CD4-positive, alpha-beta T cell treated with Interleukin-4 for 1 hour (primary cell): Measurements from ENCODE around the gene RBM17.
"Not testable (repeated sequence)": the region's sequence is repeated elsewhere in the genome, so short reads cannot be mapped to it uniquely, and the experiment has no call there.

Experiments used
- DNase-seq, 2 donors: peaks; one replicate each; pipeline ENCODE4 v3.0.0-alpha.2; 2020 to 2022

RBM17 gene

GRCh38 chr10:6088721-6089333 is at the start of gene RBM17:
Gene RBM17, plus strand, starts transcription at chr10:6089034. Its CDS starts 8,032 bp downstream, at chr10:6097066.
- DNase-seq, result peak; percentile 97 to 98

DNA sequence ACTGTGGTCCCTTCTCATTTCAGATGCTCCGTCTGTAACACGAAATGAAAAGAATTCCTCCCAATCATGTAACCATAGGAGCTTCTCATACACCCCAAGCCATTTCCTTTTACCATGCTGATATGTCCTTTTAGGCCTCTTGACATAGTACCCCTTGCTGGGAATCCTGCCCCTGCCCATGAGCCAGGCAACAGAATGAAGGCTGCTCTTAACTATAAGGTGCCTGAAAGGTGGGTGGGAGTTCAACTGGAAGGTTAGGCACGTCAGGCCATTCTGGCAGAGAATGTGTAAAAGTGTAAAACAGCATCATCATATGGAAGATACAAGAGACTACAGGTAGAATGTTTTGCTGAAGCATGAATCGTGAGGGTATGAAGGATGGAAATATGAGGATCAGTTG is 49.1 kb upstream of the RBM17 start:
- no peak for DNase-seq

DNA sequence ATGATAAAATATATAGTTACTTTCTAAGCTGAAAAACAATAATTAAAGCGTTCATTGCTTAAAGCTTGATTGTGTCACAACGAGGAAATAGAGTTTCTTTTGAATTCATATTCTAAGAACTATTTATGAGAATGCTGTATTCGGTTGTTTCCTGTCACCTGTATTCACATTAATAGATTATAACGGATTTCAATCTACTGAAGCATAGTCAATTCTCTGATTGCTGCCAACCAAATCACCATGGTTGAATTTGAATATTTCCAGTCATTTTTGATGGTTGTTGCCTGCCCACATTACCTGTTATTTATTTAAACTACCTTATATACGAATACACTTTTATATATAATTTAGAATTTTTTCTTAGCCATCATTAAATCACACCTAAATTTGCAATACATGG is 48.6 kb upstream of the RBM17 start:
- no peak for DNase-seq

DNA sequence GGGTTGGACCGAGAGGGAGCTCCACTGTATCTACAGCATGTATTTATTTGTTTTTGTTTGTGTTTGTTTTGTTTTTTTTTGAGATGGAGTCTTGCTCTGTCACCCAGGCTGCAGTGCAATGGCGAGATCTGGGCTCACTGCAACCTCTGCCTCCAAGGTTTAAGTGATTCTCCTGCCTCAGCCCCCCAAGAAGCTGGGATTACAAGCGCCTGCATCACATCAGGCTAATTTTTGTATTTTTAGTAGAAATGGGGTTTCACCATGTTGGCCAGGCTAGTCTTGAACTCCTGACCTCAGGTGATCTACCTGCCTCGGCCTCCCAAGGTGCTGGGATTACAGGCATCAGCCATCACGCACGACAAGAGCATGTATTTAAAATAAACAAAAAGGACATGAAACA is 45.5 kb upstream of the RBM17 start:
- not testable (repeated sequence) for DNase-seq

DNA sequence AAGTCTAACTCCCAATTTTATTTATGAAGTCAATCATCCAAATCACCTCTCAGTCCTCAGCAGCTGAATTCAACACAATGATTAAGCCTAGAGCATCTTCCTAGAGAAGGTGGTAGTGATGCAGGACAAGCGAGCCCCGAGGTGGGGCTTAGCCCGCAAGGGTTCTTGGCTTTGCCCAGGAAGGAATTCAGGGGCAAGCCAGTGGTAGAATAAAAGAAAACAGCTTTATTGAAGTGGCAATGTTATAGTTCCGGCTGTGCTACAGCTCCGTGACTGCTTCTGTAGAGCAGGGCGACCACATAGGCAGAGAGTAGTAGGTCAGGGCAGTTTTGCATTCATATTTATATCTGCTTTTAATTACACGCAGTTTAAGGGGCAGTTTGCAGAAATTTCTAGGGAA is 44.8 kb upstream of the RBM17 start:
- no peak for DNase-seq

DNA sequence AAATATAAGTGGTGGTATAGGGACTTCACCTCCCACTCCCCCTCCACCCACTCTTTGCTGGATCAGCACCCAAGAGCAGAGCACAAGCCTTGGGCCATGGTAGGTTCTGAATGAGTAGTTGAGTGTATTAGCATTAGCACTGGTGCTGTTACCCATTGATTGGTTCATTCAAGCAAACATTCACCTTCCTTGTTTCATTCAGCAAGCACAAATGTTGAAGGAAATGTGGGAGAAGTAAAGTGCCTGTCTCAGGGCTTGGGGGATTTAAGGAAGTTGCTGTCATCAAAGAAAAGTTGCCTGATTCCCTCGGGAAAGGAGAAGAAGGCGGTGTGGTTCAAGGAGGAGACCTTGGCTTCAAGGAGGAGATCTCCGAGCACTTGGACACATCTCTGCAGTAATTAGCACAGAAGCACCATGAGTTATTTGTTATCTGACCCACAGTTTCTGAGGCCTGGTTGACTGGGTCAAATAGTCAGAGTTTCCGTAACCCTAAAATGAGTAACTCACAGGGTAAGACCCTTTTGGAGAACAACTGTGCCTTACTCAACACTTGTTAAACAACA is 44.0 kb upstream of the RBM17 start:
- DNase-seq, result no peak

DNA sequence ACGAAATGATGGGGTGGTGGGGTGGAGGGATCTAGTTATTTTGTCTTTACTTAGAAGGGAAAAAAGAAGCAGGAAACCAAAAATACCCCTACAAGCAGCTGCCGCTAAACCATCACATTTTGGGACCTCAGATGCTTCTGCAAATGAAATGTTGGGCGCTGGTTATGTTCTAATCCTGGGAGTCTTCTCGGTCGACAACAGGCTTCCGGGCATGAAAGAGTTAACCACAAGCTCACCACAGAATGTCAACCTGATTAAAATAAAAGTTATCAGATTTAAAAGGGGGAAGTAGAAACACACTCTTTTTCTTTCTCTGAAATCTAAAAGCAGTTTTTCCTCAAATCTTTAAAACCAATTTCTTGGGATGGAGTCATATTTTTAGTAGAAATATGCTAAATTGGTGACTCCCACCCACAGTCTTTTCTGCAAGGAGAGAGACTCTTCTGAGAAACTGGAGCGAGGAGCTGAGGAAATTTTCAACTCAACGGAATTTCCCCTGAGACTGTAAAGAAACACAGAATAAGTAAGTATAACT is 43.5 kb upstream of the RBM17 start:
- peak in 1 of 2 donors; percentile 34 for DNase-seq

- DNase-seq, result no peak
Measured at GRCh38 chr10:6045878-6046772, 42.7 kb upstream of the RBM17 start.

GRCh38 chr10:6046773-6047611 is 41.8 kb upstream of the RBM17 start:
- DNase-seq, result no peak

- no peak for DNase-seq
Measured at GRCh38 chr10:6047847-6048246, 41.0 kb upstream of the RBM17 start.

GRCh38 chr10:6048281-6049030 is 40.4 kb upstream of the RBM17 start:
- DNase-seq, result no peak

GRCh38 chr10:6049031-6049400 is 39.8 kb upstream of the RBM17 start:
- DNase-seq, result no peak

DNA sequence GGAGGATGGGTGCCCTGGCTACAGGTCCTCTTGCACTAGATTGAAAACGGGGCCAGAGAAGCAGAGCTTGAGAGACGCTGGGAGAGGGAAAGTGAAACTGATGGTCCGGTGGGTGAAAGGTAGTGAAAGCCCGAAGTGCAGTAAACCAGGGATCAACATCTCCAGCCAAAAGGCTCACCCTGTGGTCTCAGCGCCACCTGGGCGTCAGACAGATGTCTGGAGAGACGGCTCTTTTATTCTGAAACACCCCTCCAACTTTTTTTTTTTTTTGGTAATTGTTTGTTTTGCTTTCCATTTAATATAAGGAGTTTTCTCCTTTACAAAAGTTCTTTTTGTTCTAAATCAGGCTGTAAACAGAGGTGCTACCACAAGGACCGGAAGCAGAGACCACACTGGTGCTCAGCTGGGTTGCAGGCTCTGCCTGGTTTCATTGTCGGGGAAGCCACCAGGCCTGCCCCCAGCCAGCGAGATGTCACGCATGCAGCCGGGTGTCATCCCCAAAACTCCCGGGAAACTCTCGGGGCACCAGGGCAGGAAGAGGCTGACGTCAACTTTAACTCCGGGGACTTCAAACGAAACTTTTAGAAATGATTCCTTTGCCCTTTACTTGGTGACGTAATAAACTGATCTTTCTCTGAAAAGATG is 37.9 kb upstream of the RBM17 start:
- peak; percentile 96 for DNase-seq

- DNase-seq, result peak; percentile 77 to 83
Measured at GRCh38 chr10:6052247-6053221, 36.3 kb upstream of the RBM17 start.

DNA sequence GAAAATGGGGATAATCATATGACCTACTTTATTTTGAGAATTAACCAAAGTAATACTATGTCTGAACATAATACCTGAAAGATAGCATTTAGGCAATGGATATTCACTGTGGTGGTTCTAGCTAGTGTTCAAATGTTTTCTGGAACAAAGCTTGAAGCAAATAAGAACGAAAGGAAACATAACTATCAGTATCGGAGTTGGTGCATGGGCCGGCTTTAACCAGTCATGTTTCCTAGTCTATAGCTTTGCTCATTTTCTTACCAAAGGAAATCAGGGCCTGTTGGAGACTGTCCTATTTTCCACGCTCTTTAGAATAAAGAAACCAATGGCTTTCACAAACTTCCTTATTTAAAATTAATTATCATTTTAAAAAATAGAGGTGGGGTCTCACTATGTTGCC is 35.5 kb upstream of the RBM17 start:
- DNase-seq, result no peak

DNA sequence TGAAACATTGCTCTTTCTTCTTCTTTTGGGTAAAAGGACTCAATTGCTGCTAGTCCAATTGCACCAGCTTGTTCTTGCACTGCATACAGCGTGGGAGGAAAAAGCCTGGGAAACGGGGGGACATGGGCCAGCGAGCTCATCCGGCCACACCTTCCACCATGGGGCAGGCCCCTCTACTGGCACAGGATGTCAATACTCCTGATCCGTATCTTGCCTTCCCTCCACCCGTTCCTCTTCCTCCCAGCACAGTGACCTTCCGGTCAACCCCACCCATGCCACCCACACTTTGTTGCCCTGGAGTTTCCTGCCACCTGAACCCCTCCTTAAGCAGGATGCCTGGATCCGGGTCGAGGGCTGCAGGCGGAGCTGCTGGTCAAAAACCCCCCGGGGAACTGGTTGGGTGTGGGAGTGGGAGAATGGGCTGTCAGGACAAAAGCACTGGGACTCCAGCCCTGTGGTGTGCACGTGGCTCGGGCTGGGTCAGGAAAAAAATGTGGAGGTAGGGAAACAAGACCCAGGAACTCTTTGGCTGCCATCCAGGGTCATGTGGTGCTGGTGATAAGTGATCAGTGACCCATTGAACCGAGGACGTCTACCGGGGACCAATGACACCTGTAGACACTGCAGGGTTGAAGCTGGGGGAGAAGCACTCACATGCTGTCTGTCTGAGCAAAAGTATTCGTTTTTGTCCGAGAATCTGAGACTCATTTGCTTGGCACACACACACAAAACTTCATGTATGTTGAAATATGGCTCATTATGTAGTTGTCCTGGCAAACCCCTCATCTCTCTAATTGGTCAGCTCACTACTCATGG is 34.8 kb upstream of the RBM17 start:
- DNase-seq, result no peak

DNA sequence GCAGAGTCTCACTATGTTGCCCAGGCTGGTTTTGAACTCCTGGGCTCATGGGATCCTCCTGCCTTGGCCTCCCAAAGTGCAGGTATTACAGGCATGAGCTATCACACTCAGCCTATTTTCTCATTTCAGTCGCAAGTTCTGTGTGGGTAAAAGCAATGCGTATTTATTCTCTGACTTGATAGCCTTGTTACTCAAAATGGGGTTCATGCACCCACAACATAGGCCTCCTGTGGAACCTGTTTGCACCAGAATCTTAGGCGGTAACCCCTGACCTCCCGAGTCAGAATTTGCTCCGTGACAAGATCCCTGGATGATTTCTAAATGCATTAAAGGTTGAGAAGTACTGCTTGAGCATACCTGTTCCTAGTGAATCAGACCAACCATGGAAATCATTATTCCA is 34.0 kb upstream of the RBM17 start:
- no peak for DNase-seq

DNA sequence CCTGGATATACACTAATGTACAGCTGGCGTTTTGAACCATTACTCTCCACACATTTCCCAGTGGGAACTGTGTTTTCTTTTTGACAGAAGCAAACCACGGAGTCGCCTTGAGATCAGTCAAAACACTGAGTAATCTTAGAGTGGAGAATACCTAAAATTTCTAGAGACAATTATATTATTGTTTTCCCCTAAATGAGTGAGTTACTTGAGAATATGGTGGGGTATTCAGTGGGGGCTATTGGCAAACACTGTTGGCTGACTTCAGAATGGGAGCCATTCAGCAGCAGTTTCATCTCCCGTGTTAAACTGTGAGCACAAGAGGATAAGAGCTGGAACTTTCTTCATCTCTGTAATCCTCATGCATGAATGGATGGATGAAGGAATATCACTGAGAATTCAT is 32.9 kb upstream of the RBM17 start:
- no peak for DNase-seq

DNA sequence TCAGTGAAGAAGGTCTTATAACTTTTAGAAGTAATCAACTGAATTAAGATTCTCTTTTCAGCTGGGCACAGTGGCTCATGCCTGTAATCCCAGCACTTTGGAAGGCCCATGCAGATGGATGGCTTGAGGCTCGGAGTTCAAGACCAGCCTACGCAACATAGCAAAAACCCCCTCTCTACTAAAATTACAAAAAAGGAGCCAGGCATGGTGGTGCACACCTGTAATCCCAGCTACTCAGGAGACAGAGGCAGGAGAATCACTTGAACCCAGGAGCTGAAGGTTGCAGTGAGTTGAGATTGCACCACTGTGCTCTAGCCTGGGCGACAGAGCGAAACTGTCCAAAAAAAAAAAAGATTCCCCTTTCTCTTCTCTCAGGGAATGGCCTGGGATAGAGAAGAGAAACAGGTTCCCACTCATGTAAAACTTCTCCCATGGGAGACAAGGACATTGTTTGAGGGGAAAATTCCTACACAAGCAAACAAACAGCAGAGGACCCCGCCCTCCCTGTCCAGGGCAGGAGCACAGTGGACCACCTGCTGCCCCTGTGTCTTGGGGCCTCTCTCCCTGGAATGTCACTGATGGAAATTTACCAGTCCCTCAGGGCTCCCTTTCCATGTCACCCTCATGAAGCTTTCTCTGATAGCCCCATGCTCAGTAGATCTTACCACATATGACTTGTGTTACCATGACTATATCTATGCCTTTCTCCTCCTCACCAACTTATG is 32.3 kb upstream of the RBM17 start:
- DNase-seq, result no peak
